ENCODE data around the gene RASA3. TPM values are rescaled to one million over a fixed set of nuclear protein-coding genes. Genes with fewer than 3 reads are reported as not detected.

Gene RASA3
- total RNA-seq, 2 experiments from 2014 or later = 28.9 to 32.3 TPM

DNA sequence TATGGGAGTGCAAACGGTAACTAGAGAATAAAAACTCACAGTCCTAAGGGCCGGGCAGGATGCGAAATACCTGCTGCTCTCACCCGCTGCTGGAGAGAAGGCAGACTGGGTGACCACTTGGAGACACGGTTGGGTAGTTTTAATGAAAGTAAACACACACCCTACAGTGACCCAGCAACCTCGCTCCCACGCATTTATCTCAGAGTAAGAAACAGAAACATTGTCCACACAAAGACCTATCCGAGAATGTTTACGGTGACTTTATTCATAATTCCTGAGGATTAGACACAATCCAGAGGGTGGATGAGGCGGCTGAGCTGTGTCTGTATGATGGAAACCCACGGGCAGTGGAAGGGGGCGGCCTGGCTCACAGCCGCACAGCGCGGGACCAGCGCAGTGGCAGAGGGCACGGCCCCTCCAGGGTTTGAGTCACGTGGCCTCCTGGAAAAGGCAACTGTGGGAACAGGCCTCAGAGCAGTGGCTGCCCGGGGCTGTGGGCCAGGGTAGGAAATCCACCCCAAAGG, 85.0 kb downstream of the RASA3 start:
- no peak for ATAC-seq
- Mint-ChIP-seq H3K27me3 (no peaks in the 10 kb centered on the region), H3K9me3 (no peaks in the 10 kb centered on the region), H3K27ac (peak overlapping the region; percentile 57), H3K4me1 (ENCODE audit: low read depth) (peaks cover 56% of the 10 kb centered on the region), H3K4me3 (no peak overlapping the region), H3K36me3 (ENCODE audit: low read depth) (peaks cover 15% of the 10 kb centered on the region)
- POLR2A ChIA-PET = interaction anchor here (1.8 kb wide), 1 partner anchor 18 kb away, joined by 5 read pairs; no protein-coding TSS in a partner anchor
- TF ChIP-seq, protein P1, sequence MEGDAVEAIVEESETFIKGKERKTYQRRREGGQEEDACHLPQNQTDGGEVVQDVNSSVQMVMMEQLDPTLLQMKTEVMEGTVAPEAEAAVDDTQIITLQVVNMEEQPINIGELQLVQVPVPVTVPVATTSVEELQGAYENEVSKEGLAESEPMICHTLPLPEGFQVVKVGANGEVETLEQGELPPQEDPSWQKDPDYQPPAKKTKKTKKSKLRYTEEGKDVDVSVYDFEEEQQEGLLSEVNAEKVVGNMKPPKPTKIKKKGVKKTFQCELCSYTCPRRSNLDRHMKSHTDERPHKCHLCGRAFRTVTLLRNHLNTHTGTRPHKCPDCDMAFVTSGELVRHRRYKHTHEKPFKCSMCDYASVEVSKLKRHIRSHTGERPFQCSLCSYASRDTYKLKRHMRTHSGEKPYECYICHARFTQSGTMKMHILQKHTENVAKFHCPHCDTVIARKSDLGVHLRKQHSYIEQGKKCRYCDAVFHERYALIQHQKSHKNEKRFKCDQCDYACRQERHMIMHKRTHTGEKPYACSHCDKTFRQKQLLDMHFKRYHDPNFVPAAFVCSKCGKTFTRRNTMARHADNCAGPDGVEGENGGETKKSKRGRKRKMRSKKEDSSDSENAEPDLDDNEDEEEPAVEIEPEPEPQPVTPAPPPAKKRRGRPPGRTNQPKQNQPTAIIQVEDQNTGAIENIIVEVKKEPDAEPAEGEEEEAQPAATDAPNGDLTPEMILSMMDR (IDR thresholded peaks at IDR 0.05) = no peak
- intact Hi-C loops (cut with micrococcal nuclease) = no loop called here
- no peak for DNase-seq
- CTCF ChIA-PET = interaction anchor here (1.4 kb wide), 1 partner anchor 27 kb away, joined by 3 read pairs; no protein-coding TSS in a partner anchor

DNA sequence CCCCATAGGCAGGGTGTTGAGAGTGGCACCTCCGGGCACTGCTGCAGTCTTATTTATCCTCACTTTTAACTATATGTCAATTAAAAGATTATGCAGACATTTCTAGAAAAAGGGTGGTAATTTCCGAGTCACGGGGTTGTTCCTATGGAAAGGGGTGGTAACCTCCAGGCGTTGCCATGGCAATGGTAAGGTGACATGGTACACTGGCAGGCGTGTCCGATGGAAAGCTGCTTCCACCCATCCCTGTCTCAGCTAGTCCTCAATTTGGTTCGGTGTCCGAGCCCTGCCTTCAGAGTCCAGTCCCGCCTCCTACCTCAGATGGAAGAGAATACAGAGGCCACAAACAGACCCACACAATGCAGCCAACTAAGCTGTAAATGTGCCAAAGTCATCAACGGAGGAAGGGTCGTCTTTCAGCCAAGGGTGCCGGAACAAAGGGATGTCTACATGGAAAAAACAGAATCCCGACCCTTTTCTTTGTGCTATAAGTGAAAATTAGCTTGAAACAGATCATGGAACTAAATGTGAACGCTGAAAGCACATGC, 85.9 kb downstream of the RASA3 start:
- peaks cover 18% of the 10 kb centered on the region for H3K36me3 Mint-ChIP-seq (ENCODE audit: low read depth)
- no peak overlapping the region for H3K27ac Mint-ChIP-seq
- H3K4me1 Mint-ChIP-seq (ENCODE audit: low read depth) = peaks cover 54% of the 10 kb centered on the region
- DNase-seq (no peak), ATAC-seq (no peak)
- ChIA-PET CTCF (interaction anchor here (1.4 kb wide), 1 partner anchor 28 kb away, joined by 3 read pairs; no protein-coding TSS in a partner anchor), POLR2A (interaction anchor here (0.6 to 1.9 kb wide), 3 partner anchors 19 to 35 kb away, joined by 3 to 7 read pairs (median 5); no protein-coding TSS in a partner anchor)
- TF ChIP-seq, protein P1 (IDR thresholded peaks at IDR 0.05) = no peak
- H3K9me3 Mint-ChIP-seq = no peaks in the 10 kb centered on the region
- no peaks in the 10 kb centered on the region for H3K27me3 Mint-ChIP-seq
- intact Hi-C loops (cut with micrococcal nuclease) = no loop called here
- H3K4me3 Mint-ChIP-seq = no peak overlapping the region

GRCh38 chr13:114045113-114045735, 87.2 kb downstream of the RASA3 start:
- peak overlapping the region; percentile 76 for H3K27ac Mint-ChIP-seq

DNA sequence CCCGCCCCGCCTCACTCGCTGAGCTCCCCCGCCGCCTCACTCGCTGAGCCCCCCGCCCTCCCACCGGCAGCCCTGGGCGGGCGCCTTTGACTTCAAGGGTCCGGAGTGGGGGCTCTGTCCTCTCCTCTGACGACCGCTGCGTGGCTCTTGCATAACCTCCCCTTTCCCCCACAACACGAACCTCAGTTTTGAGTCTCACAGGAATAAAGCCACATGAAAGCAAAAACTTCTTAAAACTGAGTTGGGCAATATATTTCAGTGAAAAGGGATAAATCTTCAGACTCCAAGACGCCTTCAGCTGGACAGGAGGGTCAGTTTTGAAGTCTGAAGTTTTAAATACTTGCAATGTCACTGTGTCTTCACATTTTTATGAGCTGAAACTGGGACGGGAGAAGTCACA, 87.9 kb downstream of the RASA3 start:
- Mint-ChIP-seq H3K4me3 (no peak overlapping the region), H3K27me3 (no peaks in the 10 kb centered on the region), H3K4me1 (ENCODE audit: low read depth) (peaks cover 52% of the 10 kb centered on the region), H3K9me3 (no peaks in the 10 kb centered on the region), H3K27ac (peak overlapping the region; percentile 76), H3K36me3 (ENCODE audit: low read depth) (peaks cover 18% of the 10 kb centered on the region)
- ChIA-PET CTCF (no interaction called here), POLR2A (no interaction called here)
- DNase-seq (no peak), ATAC-seq (no peak)
- TF ChIP-seq, protein P1 (IDR thresholded peaks at IDR 0.05) = no peak
- intact Hi-C loops (cut with micrococcal nuclease) = no loop called here

More at GRCh38 chr13:114045113-114045735, 87.2 kb downstream of the RASA3 start:
- peaks cover 54% of the 10 kb centered on the region for H3K4me1 Mint-ChIP-seq (ENCODE audit: low read depth)
- CTCF ChIA-PET = interaction anchor here (0.8 kb wide), 1 partner anchor 177 kb away, joined by 3 read pairs; no protein-coding TSS in a partner anchor
- no peak for DNase-seq
- TF ChIP-seq, protein P1 (IDR thresholded peaks at IDR 0.05) = no peak
- POLR2A ChIA-PET = interaction anchor here (1.8 to 1.9 kb wide), 2 partner anchors 20 to 22 kb away, joined by 5 to 7 read pairs; no protein-coding TSS in a partner anchor
- peaks cover 18% of the 10 kb centered on the region for H3K36me3 Mint-ChIP-seq (ENCODE audit: low read depth)
- no peaks in the 10 kb centered on the region for H3K27me3 Mint-ChIP-seq
- ATAC-seq = no peak
- no peaks in the 10 kb centered on the region for H3K9me3 Mint-ChIP-seq
- no peak overlapping the region for H3K4me3 Mint-ChIP-seq
- intact Hi-C loops (cut with micrococcal nuclease) = no loop called here

All from activated CD8-positive, alpha-beta T cell treated with anti-CD3 and anti-CD28 coated beads for 36 hours (primary cell).